HG03442 (cell line): Measurements from ENCODE around the gene FANCC.

ENCODE experiments used
- ATAC-seq: cut with Tn5 transposase; IDR thresholded peaks from one replicate; pipeline ENCODE4 v1.9.1; 2021; ENCODE audit warnings: mild to moderate bottlenecking, moderate library complexity; ENCODE audit not compliant: unreplicated experiment

Gene FANCC

GRCh38 chr9:95317119-95317892, at the start of gene FANCC:
Gene FANCC, minus strand, starts transcription at chr9:95317709. Its CDS starts 68,418 bp downstream, at chr9:95249291.
- ATAC-seq = peak; percentile 70

- ATAC-seq = no peak
Observed at GRCh38 chr9:95366731-95367325, 49.3 kb upstream of the FANCC start.

- ATAC-seq = no peak
Observed at GRCh38 chr9:95365766-95366165, 48.3 kb upstream of the FANCC start.

- ATAC-seq = no peak
Observed at GRCh38 chr9:95363051-95363841, 45.7 kb upstream of the FANCC start.

GRCh38 chr9:95360866-95361265, 43.4 kb upstream of the FANCC start:
- ATAC-seq = no peak

- ATAC-seq = no peak
Observed at GRCh38 chr9:95357316-95357715, 39.8 kb upstream of the FANCC start.

GRCh38 chr9:95355500-95355899, 38.0 kb upstream of the FANCC start:
- ATAC-seq = no peak

- ATAC-seq = no peak
Observed at GRCh38 chr9:95351051-95351450, 33.5 kb upstream of the FANCC start.

GRCh38 chr9:95350266-95350665, 32.8 kb upstream of the FANCC start:
- no peak for ATAC-seq

- no peak for ATAC-seq
Observed at GRCh38 chr9:95349091-95350038, 31.9 kb upstream of the FANCC start.

- ATAC-seq = no peak
Observed at GRCh38 chr9:95346021-95346420, 28.5 kb upstream of the FANCC start.

GRCh38 chr9:95344735-95345325, 27.3 kb upstream of the FANCC start:
- no peak for ATAC-seq

- no peak for ATAC-seq
Observed at GRCh38 chr9:95343725-95344287, 26.3 kb upstream of the FANCC start.

GRCh38 chr9:95342571-95342970, 25.1 kb upstream of the FANCC start:
- no peak for ATAC-seq

- ATAC-seq = no peak
Observed at GRCh38 chr9:95341293-95341962, 23.9 kb upstream of the FANCC start.

- no peak for ATAC-seq
Observed at GRCh38 chr9:95338243-95338642, 20.7 kb upstream of the FANCC start.

GRCh38 chr9:95336281-95336680, 18.8 kb upstream of the FANCC start:
- no peak for ATAC-seq

- ATAC-seq = no peak
Observed at GRCh38 chr9:95333426-95333825, 15.9 kb upstream of the FANCC start.

GRCh38 chr9:95332860-95333259, 15.4 kb upstream of the FANCC start:
- ATAC-seq = no peak
